HCT116 (cell line): Measurements from ENCODE around the gene CAPZB. TPM values are rescaled to one million over a fixed set of nuclear protein-coding genes. Genes with fewer than 3 reads are reported as not detected.

Experiments used
- ATAC-seq: fragments of 200-7000 bp; cut with Tn5 transposase; 2 replicates; pipeline ENCODE4 v1.9.1; 2020; ENCODE audit warnings: mild to moderate bottlenecking, moderate library complexity
- BruUV-seq: library from RNA; stranded (reverse); fragments of 400-500 nt; replicated peaks from 2 replicates; lab custom pipeline; 2021; lab: Mats Ljungman, UMichigan
- CTCF ChIA-PET: fragments of 300-600 bp; sonication (Branson Sonifier 250); formaldehyde crosslinking; loops from one replicate; lab custom pipeline; 2021; ENCODE audit warnings: antibody characterized with exemption; lab: Charles Lee
- POLR2A ChIA-PET: fragments of 300-600, 350-600 bp; sonication (Branson Sonifier 250); formaldehyde crosslinking; loops from one replicate; lab custom pipeline; 2021; ENCODE audit warnings: antibody characterized with exemption; lab: Charles Lee
- RAD21 ChIA-PET, 2 experiments: fragments of 300-600 bp; sonication (Branson Sonifier 250); formaldehyde crosslinking; loops; one replicate each; lab custom pipeline; 2023; ENCODE audit warnings: low total read pairs in 2 of 2; ENCODE audit not compliant: uncharacterized antibody in 2 of 2, unreplicated experiment in 2 of 2, low non-redundant PET in 1 of 2; lab: Charles Lee
- DNase-seq: peaks from one replicate; pipeline ENCODE4 v3.0.0-alpha.2; 2010; ENCODE audit warnings: low read depth, low spot score
- H2AFZ ChIP-seq: fragments of 200-600 bp; shearing (Covaris generic), sonication (generic); 2 replicates; pipeline ENCODE4 v1.6.1; 2017; ENCODE audit warnings: low read depth, mixed run types, mixed read lengths, antibody characterized with exemption, low read length; ENCODE audit not compliant: poor library complexity, severe bottlenecking
- H3K27ac ChIP-seq: 2 replicates; pipeline ENCODE4 v1.5.1; 2012; ENCODE audit warnings: low read depth, low read length
- H3K27me3 ChIP-seq: fragments of 200-600 bp; sonication (generic); 2 replicates; pipeline ENCODE4 v1.6.1; 2016; ENCODE audit warnings: mixed run types, low read length, mixed read lengths; ENCODE audit not compliant: insufficient read depth
- H3K36me3 ChIP-seq, 2 experiments: fragments of 200-500 bp in 1 of 2; fragments of 200-600 bp in 1 of 2; sonication (Bioruptor generic) in 1 of 2; sonication (generic) in 1 of 2; 2 replicates each; pipeline versions ENCODE4 v1.5.1 to v1.6.1; 2014 to 2016; ENCODE audit warnings: low read length in 2 of 2, inconsistent platforms in 1 of 2, mixed read lengths in 1 of 2, mixed run types in 1 of 2; ENCODE audit not compliant: insufficient read depth in 2 of 2, control insufficient read depth in 1 of 2
- H3K4me1 ChIP-seq, 2 experiments: fragments of 200-600 bp in 1 of 2; sonication (generic) in 1 of 2; 2 replicates each; pipeline versions ENCODE4 v1.5.1 to v1.6.1; 2012 to 2017; ENCODE audit warnings: low read length in 2 of 2, inconsistent platforms in 1 of 2, mild to moderate bottlenecking in 1 of 2, mixed read lengths in 1 of 2, mixed run types in 1 of 2, moderate library complexity in 1 of 2; ENCODE audit not compliant: insufficient read depth in 2 of 2, control insufficient read depth in 1 of 2
- H3K4me2 ChIP-seq: fragments of 200-600 bp; sonication (generic); 2 replicates; pipeline ENCODE4 v1.6.1; 2017; ENCODE audit warnings: mixed run types, low read length, mixed read lengths
- H3K4me3 ChIP-seq, 2 experiments: fragments of 200-600 bp in 1 of 2; sonication (generic) in 1 of 2; replicated peaks in 1 of 2; 2 replicates each; pipeline ENCODE4 v1.5.1; 2011 to 2016; ENCODE audit warnings: low read length in 2 of 2, control low read depth in 1 of 2, low read depth in 1 of 2, mild to moderate bottlenecking in 1 of 2, mixed read lengths in 1 of 2, mixed run types in 1 of 2
- H3K79me2 ChIP-seq: fragments of 200-600 bp; sonication (generic); 2 replicates; pipeline ENCODE4 v1.6.1; 2017; ENCODE audit warnings: mild to moderate bottlenecking, mixed run types, low read length, moderate library complexity, mixed read lengths; ENCODE audit not compliant: insufficient read depth
- H3K9ac ChIP-seq: fragments of 200-600 bp; sonication (generic); 2 replicates; pipeline ENCODE4 v1.6.1; 2016; ENCODE audit warnings: low read length, mixed read lengths
- H3K9me2 ChIP-seq: fragments of 200-600 bp; sonication (generic), shearing (Covaris generic); 2 replicates; pipeline ENCODE4 v1.6.1; 2017; ENCODE audit warnings: mixed run types, mild to moderate bottlenecking, moderate library complexity; ENCODE audit not compliant: insufficient read depth
- H3K9me3 ChIP-seq, 2 experiments: fragments of 200-500 bp in 1 of 2; fragments of 200-600 bp in 1 of 2; sonication (Bioruptor generic) in 1 of 2; sonication (generic) in 1 of 2; 2 replicates each; pipeline ENCODE4 v1.6.1; 2014 to 2017; ENCODE audit warnings: low read length in 2 of 2, mixed read lengths in 2 of 2, inconsistent platforms in 1 of 2, low read depth in 1 of 2, mild to moderate bottlenecking in 1 of 2, mixed run types in 1 of 2, moderate library complexity in 1 of 2; ENCODE audit not compliant: control insufficient read depth in 1 of 2, insufficient read depth in 1 of 2
- H4K20me1 ChIP-seq: fragments of 200-600 bp; sonication (generic), shearing (Covaris generic); 2 replicates; pipeline ENCODE4 v1.6.1; 2017; ENCODE audit warnings: mixed run types, mild to moderate bottlenecking, moderate library complexity; ENCODE audit not compliant: insufficient read depth
- CBX3 ChIP-seq: IDR thresholded peaks from 2 replicates; pipeline ENCODE4 v1.6.1; 2012; ENCODE audit warnings: low read depth
- CEBPB ChIP-seq: IDR thresholded peaks from 2 replicates; pipeline ENCODE4 v1.6.1; 2012; ENCODE audit warnings: low read depth
- EGR1 ChIP-seq: IDR thresholded peaks from 2 replicates; pipeline ENCODE4 v1.6.1; 2012; ENCODE audit warnings: low read depth
- ELF1 ChIP-seq: IDR thresholded peaks from 2 replicates; pipeline ENCODE4 v1.6.1; 2012; ENCODE audit warnings: low read depth, borderline replicate concordance
- EZH2phosphoT487 ChIP-seq: fragments of 200-600 bp; IDR thresholded peaks from 2 replicates; pipeline ENCODE4 v1.6.1; 2018; ENCODE audit warnings: antibody characterized with exemption, borderline replicate concordance
- JUND ChIP-seq: IDR thresholded peaks from 2 replicates; pipeline ENCODE4 v1.6.1; 2012
- POLR2A ChIP-seq: IDR thresholded peaks from 2 replicates; pipeline ENCODE4 v1.7.0; 2011; ENCODE audit warnings: borderline replicate concordance; ENCODE audit not compliant: insufficient read depth, insufficient read length; ENCODE audit errors: extremely low read depth
- POLR2AphosphoS5 ChIP-seq: IDR thresholded peaks from 2 replicates; pipeline ENCODE4 v1.6.1; 2011; ENCODE audit warnings: mild to moderate bottlenecking, low read depth, low read length, moderate library complexity
- SIN3A ChIP-seq: IDR thresholded peaks from 2 replicates; pipeline ENCODE4 v1.6.1; 2012; ENCODE audit warnings: low read depth
- SP1 ChIP-seq: IDR thresholded peaks from 2 replicates; pipeline ENCODE4 v1.6.1; 2012; ENCODE audit warnings: low read depth
- SRF ChIP-seq: IDR thresholded peaks from 2 replicates; pipeline ENCODE4 v1.6.1; 2012; ENCODE audit warnings: low read depth
- TCF7L2 ChIP-seq: IDR thresholded peaks from 2 replicates; pipeline ENCODE4 v1.7.0; 2011; ENCODE audit warnings: borderline replicate concordance, inconsistent platforms; ENCODE audit not compliant: insufficient read depth, insufficient read length; ENCODE audit errors: extremely low read depth
- YY1 ChIP-seq: IDR thresholded peaks from 2 replicates; pipeline ENCODE4 v1.6.1; 2011; ENCODE audit warnings: low read length, low read depth, moderate library complexity, mild to moderate bottlenecking; ENCODE audit not compliant: insufficient replicate concordance; ENCODE audit errors: extremely low read depth
- ZNF274 ChIP-seq: fragments of 200-500 bp; sonication (Bioruptor generic); IDR thresholded peaks from 2 replicates; pipeline ENCODE4 v1.6.1; 2014; ENCODE audit warnings: mild to moderate bottlenecking, low read depth, low read length, inconsistent platforms
- intact Hi-C: fragments of 100-400 bp; cut with micrococcal nuclease; formaldehyde crosslinking; loops from 2 replicates; pipeline ENCODE4 v1.10.0; 2022
- total RNA-seq: library from RNA; stranded (reverse); gene quantifications from one replicate; pipeline ENCODE4 v1.2.1, GENCODE V29; 2021; ENCODE audit not compliant: unreplicated experiment
- TF ChIP-seq, protein P1 (sequence below), 3 experiments: fragments of 200-600 bp in 1 of 3; sonication (generic) in 1 of 3; IDR thresholded peaks in 2 of 3; conservative IDR thresholded peaks in 1 of 3; 2 replicates each; pipeline ENCODE4 v1.5.1; 2012 to 2017; ENCODE audit warnings: low read depth in 2 of 3, low read length in 2 of 3, antibody characterized with exemption in 1 of 3, borderline replicate concordance in 1 of 3, control low read depth in 1 of 3, mild to moderate bottlenecking in 1 of 3, mixed read lengths in 1 of 3, mixed run types in 1 of 3, moderate library complexity in 1 of 3; ENCODE audit not compliant: insufficient read depth in 1 of 3
- TF ChIP-seq, protein P2 (sequence below): IDR thresholded peaks from 2 replicates; pipeline ENCODE4 v1.6.1; 2012

The CAPZB gene
- total RNA-seq, 1 experiment from 2014 or later: 203 TPM

DNA sequence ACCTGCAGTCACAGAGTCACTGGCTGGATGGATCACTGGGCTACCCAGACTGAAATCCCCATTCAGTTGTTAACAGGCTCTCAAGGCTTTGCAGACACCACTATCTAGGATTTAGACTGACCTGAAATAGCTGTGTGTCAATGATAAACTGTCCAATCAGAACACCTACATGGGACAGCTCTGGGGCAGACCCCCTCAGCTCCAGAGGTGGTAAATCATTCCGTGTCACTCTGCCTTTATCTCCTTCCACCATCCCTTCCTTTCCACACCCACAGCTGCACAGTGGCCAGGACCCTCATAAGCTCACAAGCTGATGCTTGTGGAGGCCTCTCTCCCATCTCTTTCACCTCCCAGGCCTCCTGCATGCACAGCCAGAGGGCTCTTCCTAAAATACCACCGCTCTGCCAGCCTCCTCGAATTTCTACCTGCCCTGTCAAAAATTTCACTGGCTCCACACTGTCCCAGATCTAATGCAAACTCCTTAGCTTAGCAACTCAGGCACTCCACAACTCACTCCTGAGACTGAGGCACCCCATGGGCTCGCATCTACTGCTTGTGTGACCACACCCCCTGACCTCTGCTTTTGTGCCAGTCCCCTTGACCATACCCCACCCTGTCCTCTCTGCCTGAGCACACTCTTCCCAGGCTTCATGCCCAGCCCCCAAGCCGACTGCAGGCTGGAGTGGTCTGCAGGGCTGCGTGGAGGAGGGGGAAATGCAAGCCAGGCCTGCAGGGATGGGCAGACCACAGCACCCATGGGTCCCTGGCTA lies 5.8 kb downstream of the CAPZB start:
- Histone ChIP-seq H3K4me2 (no peak overlapping the region), H4K20me1 (peaks cover 6% of the 10 kb centered on the region; the same call in 1 of the 2 replicates)
- CTCF ChIA-PET: no interaction called here

GRCh38 chr1:19478322-19478721 lies 7.0 kb downstream of the CAPZB start:
- Histone ChIP-seq H2AFZ (no peak overlapping the region), H3K4me2 (no peak overlapping the region), H3K27ac (no peak overlapping the region), H3K27me3 (no peaks in the 10 kb centered on the region), H3K4me1 (no peaks in the 10 kb centered on the region), H3K9me2 (no peaks in the 10 kb centered on the region), H3K4me3 (no peak overlapping the region), H3K9ac (no peak overlapping the region), H3K36me3 (no peaks in the 10 kb centered on the region), H3K9me3 (no peaks in the 10 kb centered on the region), H4K20me1 (peaks cover 6% of the 10 kb centered on the region; the same call in 1 of the 2 replicates), H3K79me2 (peaks cover 99% of the 10 kb centered on the region)
- DNase-seq: no peak
- ChIA-PET CTCF (no interaction called here), RAD21 (no interaction called here), POLR2A (no interaction called here)
- no peak for ATAC-seq
- BruUV-seq: no TSS peak
- TF ChIP-seq CEBPB: no peak
- TF ChIP-seq TCF7L2: no peak
- no peak for TF ChIP-seq SP1
- no peak for TF ChIP-seq POLR2AphosphoS5
- TF ChIP-seq ZNF274: no peak
- TF ChIP-seq YY1: no peak
- TF ChIP-seq POLR2A: no peak
- TF ChIP-seq SIN3A: no peak
- no peak for TF ChIP-seq ELF1
- no peak for TF ChIP-seq SRF
- TF ChIP-seq JUND: no peak
- no peak for TF ChIP-seq EZH2phosphoT487
- no peak for TF ChIP-seq EGR1
- no peak for TF ChIP-seq CBX3
- TF ChIP-seq, protein P1, sequence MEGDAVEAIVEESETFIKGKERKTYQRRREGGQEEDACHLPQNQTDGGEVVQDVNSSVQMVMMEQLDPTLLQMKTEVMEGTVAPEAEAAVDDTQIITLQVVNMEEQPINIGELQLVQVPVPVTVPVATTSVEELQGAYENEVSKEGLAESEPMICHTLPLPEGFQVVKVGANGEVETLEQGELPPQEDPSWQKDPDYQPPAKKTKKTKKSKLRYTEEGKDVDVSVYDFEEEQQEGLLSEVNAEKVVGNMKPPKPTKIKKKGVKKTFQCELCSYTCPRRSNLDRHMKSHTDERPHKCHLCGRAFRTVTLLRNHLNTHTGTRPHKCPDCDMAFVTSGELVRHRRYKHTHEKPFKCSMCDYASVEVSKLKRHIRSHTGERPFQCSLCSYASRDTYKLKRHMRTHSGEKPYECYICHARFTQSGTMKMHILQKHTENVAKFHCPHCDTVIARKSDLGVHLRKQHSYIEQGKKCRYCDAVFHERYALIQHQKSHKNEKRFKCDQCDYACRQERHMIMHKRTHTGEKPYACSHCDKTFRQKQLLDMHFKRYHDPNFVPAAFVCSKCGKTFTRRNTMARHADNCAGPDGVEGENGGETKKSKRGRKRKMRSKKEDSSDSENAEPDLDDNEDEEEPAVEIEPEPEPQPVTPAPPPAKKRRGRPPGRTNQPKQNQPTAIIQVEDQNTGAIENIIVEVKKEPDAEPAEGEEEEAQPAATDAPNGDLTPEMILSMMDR (IDR thresholded peaks at IDR 0.05 in 2 of 3, conservative IDR thresholded peaks at IDR 0.05 in 1 of 3; ENCODE audit: borderline replicate concordance in 1 of 3, insufficient read depth in 1 of 3, low read depth in 2 of 3, low read length in 2 of 3): no peak
- intact Hi-C loops: no loop called here

More for the DNA sequence above, 5.8 kb downstream of the CAPZB start:
- BruUV-seq: no TSS peak
- intact Hi-C loops: loop anchor here (5.0 kb wide), 1 partner anchor 118 kb away; a partner anchor contains a TSS
- Histone ChIP-seq H3K4me1 (peaks cover 6 to 12% of the 10 kb centered on the region in 2 experiments; a peak in 3 of 4 replicates), H3K36me3 (no peaks in the 10 kb centered on the region), H2AFZ (no peak overlapping the region), H3K79me2 (peaks cover 100% of the 10 kb centered on the region), H3K9me3 (no peaks in the 10 kb centered on the region), H3K4me3 (no peak overlapping the region)
- no peak for ATAC-seq
- TF ChIP-seq, protein P2, sequence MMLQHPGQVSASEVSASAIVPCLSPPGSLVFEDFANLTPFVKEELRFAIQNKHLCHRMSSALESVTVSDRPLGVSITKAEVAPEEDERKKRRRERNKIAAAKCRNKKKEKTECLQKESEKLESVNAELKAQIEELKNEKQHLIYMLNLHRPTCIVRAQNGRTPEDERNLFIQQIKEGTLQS: no peak
- TF ChIP-seq, all 23 proteins: peak for 0
- no peaks in the 10 kb centered on the region for H3K27me3 ChIP-seq
- ChIA-PET RAD21 (no interaction called here), POLR2A (no interaction called here)
- H3K9me2 ChIP-seq: no peaks in the 10 kb centered on the region
- no peak overlapping the region for H3K9ac ChIP-seq
- no peak overlapping the region for H3K27ac ChIP-seq
- no peak for DNase-seq
